Rectal smooth muscle tissue (tissue), 1 donor: ENCODE data around the gene PRIMPOL.

Experiments used
- H3K27ac ChIP-seq: one replicate; pipeline ENCODE4 v1.7.0; 2013; ENCODE audit warnings: low read depth, low read length, inconsistent platforms
- H3K27me3 ChIP-seq: one replicate; pipeline ENCODE4 v1.7.0; 2013; ENCODE audit warnings: low read length; ENCODE audit not compliant: control insufficient read depth, insufficient read depth
- H3K36me3 ChIP-seq: one replicate; pipeline ENCODE4 v1.7.0; 2013; ENCODE audit warnings: low read length; ENCODE audit not compliant: control insufficient read depth, insufficient read depth
- H3K4me1 ChIP-seq: one replicate; pipeline ENCODE4 v1.7.0; 2013; ENCODE audit warnings: low read length; ENCODE audit not compliant: control insufficient read depth, insufficient read depth
- H3K4me3 ChIP-seq: one replicate; pipeline ENCODE4 v1.7.0; 2013; ENCODE audit warnings: low read length
- H3K9ac ChIP-seq: one replicate; pipeline ENCODE4 v1.7.0; 2013; ENCODE audit warnings: low read length

The PRIMPOL gene

DNA sequence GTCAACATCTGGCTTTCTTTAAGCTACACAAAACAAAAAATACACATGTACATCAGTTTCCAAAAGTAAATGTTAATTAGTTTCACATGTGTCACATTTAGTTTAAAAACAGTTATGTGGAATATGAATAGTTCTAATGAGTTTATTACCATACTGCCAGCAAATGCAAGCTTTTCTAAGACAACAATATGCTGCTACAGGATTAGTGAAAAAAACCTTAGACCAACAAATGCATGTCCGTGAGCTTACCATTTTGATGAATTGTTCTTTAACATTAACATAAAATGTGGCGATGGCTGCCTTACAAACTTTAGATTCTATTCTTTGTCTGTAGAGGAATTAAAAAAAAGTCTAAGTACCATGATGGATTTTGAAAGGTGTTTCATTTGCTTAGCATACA is 52.6 kb downstream of the PRIMPOL start:
- Histone ChIP-seq H3K9ac (no peak overlapping the region), H3K27ac (no peak overlapping the region), H3K4me3 (no peak overlapping the region), H3K4me1 (no peaks in the 10 kb centered on the region), H3K36me3 (no peaks in the 10 kb centered on the region), H3K27me3 (no peaks in the 10 kb centered on the region)

DNA sequence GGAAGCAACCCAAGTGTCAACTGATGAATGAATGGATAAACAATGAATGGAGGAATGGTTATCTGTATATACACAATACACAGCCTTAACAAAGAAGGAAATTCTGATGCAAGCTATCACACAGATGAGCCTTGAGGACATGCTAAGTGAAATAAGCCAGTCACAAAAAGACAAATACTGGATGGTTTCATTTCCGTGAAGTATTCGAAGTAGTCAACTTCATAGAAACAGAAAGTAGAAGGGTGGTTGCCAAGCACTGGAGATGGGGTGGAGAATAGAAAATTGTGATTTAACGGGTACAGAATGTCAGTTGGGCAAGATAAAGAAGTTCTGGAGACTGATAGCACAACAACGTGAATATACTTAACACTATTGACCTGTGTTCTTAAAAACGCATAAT is 56.2 kb downstream of the PRIMPOL start:
- H3K9ac ChIP-seq, result no peak overlapping the region
- no peaks in the 10 kb centered on the region for H3K27me3 ChIP-seq
- H3K36me3 ChIP-seq, result no peaks in the 10 kb centered on the region
- no peak overlapping the region for H3K4me3 ChIP-seq
- no peak overlapping the region for H3K27ac ChIP-seq
- no peaks in the 10 kb centered on the region for H3K4me1 ChIP-seq

DNA sequence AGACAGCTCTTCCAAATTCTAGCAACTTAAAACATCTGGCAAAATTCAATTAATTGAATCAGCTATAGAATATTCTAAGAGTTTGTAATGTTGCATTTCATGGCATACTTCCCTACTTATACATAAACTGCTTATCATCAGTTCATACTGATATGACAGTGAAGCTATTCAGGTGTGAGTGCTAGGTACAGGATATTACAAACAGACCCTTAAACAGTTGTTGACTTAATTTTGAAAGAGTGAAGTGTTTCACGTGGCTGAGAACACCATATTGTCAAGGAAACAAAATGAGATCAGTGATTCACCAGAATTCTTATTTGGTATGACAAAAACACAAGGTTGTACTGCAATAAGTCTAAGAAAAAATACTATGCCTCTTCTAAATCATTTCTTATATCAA is 56.9 kb downstream of the PRIMPOL start:
- Histone ChIP-seq H3K4me3 (no peak overlapping the region), H3K4me1 (no peaks in the 10 kb centered on the region), H3K27me3 (no peaks in the 10 kb centered on the region), H3K9ac (no peak overlapping the region), H3K27ac (no peak overlapping the region), H3K36me3 (no peaks in the 10 kb centered on the region)

DNA sequence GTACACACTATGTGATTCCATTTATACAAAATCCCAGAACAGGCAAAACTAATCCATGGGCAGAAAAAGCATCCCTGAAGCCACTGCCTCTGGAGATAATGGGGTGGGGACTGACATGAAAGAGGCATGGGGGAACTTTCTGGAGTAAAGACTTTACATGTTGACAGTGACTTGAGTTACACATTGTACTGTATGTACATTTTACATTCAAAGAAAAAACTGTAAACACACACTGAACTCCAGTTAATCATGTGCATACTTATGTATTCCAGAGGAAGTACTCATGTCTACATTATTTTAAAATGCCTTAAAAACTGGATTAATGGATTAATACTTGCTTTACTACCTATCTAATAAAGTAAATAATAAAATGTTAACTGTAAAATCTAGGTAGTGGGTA is 62.8 kb downstream of the PRIMPOL start:
- no peaks in the 10 kb centered on the region for H3K4me1 ChIP-seq
- no peak overlapping the region for H3K4me3 ChIP-seq
- no peak overlapping the region for H3K27ac ChIP-seq
- H3K9ac ChIP-seq, result no peak overlapping the region
- no peaks in the 10 kb centered on the region for H3K36me3 ChIP-seq
- no peaks in the 10 kb centered on the region for H3K27me3 ChIP-seq

DNA sequence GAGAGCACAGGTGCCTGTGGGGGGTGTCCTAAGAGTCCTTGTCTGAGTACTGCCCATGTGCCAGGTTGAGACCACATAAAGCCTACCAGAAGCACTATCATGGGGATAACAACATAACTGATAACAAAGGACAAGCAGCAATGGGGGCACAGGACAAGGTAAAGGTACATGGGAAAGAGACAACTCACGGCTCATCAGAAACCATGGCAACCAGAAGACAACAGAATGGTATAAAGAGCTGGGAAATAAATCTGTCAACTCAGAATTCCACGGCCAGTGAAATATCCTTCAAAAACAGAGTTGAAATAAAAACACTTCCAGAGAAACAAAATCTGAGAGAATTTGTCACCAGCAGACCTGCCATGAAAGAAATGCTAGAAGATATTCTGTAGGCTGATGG is 64.3 kb downstream of the PRIMPOL start:
- Histone ChIP-seq H3K9ac (no peak overlapping the region), H3K27me3 (no peaks in the 10 kb centered on the region), H3K4me1 (no peaks in the 10 kb centered on the region), H3K27ac (no peak overlapping the region), H3K36me3 (no peaks in the 10 kb centered on the region), H3K4me3 (no peak overlapping the region)

DNA sequence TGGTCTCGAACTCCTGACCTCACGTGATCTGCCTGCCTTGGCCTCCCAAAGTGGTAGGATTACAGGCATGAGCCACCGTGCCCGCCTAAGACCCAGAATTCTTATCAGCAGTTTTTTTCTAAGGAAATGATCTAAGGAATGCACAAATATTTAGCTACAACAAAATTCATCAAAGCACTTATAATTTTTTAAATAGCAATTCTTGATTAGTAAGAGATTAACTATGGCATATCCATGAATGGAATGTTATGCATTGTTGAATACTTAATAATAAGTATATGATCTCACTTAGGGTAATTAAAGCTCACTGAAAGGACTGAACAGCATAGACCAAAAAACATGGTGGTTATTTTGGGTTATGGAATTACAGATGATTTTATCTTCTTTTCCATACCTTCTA is 66.0 kb downstream of the PRIMPOL start:
- Histone ChIP-seq H3K9ac (no peak overlapping the region), H3K27me3 (no peaks in the 10 kb centered on the region), H3K4me1 (no peaks in the 10 kb centered on the region), H3K27ac (no peak overlapping the region), H3K4me3 (no peak overlapping the region), H3K36me3 (no peaks in the 10 kb centered on the region)

DNA sequence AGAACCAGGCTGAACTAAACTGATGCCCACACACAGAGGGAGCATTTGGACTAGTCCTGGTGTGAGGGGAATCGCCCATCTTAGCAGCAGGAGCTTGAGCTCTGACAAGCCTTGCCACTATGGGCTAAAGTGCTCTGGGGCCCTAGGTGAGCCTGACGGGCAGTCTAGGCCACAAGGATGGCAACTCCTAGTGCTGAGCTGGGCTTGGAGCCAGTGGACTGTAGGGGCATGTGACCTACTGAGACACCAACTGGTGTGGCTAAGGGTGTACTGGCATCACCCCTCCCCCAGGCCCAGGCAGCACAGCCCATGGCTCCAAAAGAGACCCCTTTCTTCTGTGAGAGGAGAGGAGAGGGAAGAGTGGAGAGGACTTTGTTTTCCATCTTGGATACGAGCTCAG is 69.9 kb downstream of the PRIMPOL start:
- H3K4me1 ChIP-seq, result no peaks in the 10 kb centered on the region
- no peaks in the 10 kb centered on the region for H3K27me3 ChIP-seq
- no peak overlapping the region for H3K9ac ChIP-seq
- H3K36me3 ChIP-seq, result no peaks in the 10 kb centered on the region
- no peak overlapping the region for H3K4me3 ChIP-seq
- H3K27ac ChIP-seq, result no peak overlapping the region

DNA sequence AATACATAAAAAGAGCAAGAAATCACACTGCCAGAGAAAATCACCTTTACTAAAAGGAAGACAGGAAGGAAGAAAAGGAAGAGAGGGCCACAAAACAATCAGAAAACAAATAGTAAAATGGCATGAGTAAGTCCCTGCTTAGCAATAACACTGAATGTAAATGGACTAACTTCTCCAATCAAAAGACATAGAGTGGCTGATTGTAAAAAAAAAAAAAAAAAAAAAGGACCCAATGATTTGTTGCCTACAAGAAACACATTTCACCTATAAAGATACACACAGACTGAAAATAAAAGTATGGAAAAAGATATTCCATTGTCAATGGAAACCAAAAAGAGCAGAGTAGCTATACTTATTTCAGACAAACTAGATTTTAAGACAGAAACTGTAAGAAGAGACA is 71.7 kb downstream of the PRIMPOL start:
- Histone ChIP-seq H3K36me3 (no peaks in the 10 kb centered on the region), H3K9ac (no peak overlapping the region), H3K4me3 (no peak overlapping the region), H3K27me3 (no peaks in the 10 kb centered on the region), H3K27ac (no peak overlapping the region), H3K4me1 (no peaks in the 10 kb centered on the region)

DNA sequence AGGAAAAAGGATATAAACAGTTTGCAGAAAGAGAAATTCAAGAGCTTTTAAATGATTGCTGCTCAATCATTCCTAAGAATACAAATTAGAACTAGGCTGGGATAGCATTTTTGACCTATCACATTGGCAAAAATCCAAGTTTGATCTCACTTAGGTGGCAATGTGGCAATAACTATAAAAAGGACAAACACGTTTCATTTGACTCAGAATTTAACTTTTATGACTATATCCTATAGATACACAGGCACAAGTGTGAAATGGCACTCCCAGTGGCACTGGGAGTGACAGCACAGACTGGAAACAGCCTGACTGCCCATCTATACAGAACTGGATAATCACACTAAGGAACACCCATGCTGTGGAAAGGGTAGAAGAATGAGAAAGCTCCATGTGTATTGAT is 73.3 kb downstream of the PRIMPOL start:
- H3K27me3 ChIP-seq, result no peaks in the 10 kb centered on the region
- no peaks in the 10 kb centered on the region for H3K36me3 ChIP-seq
- no peaks in the 10 kb centered on the region for H3K4me1 ChIP-seq
- no peak overlapping the region for H3K9ac ChIP-seq
- no peak overlapping the region for H3K4me3 ChIP-seq
- no peak overlapping the region for H3K27ac ChIP-seq

DNA sequence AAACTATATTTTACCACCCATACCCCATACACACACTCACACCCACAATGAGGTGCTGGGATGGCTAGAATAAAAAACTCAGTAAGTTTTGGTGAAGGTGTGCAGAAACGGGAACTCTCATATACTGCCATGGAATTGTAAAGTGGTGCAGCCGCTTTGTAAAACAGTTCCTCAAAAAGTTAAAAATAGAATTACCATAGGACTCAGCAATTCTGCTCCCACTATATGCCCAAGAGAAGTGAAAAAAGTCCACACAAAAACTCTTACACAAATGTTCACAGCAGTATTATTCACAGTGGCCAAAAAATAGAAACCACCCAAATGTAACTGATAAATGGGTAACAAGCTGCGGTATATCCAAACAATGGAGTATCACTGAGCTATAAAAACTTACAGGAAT is 77.9 kb downstream of the PRIMPOL start:
- Histone ChIP-seq H3K9ac (no peak overlapping the region), H3K4me3 (no peak overlapping the region), H3K27ac (no peak overlapping the region), H3K36me3 (no peaks in the 10 kb centered on the region), H3K4me1 (no peaks in the 10 kb centered on the region), H3K27me3 (no peaks in the 10 kb centered on the region)

DNA sequence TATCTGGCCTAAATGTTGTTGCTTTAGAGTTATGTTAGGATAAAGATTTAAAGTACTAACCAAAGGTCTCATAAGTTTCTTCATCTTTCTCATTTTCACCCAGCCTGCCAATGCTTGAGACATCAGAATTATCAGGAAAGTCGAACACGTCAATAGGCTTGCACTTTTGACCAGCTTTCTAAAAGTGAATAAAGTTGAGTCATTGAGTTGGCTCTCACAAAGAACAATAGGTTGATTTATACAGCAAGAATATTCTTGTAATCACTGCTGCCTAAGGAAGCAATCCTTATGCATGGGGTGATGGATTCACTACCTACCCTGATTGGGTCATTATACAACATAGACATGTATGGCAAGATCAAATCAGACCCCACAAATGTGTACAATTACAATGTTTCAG is 79.3 kb downstream of the PRIMPOL start:
- no peak overlapping the region for H3K4me3 ChIP-seq
- H3K9ac ChIP-seq, result no peak overlapping the region
- H3K27ac ChIP-seq, result no peak overlapping the region
- H3K36me3 ChIP-seq, result no peaks in the 10 kb centered on the region
- peaks cover 7% of the 10 kb centered on the region for H3K4me1 ChIP-seq
- H3K27me3 ChIP-seq, result no peaks in the 10 kb centered on the region

DNA sequence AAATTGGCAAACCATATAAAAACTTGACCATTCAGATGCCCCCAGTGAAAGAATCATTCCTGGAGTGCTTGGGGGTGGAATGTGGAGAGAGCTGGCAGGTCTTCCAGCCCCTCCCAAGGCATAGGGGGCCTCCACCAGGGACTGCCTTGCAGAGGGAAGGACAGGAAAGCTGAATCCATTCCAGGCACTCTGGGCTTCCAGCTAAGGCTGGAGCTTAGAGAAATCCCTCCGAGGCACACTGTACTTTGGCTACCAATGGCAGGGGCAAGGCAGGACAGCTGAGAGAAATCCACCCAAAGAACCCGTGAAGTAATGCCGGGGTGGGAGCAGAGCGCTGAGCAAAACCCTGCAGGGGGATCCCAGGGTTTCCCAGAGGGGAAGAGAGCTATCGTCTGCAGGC is 80.4 kb downstream of the PRIMPOL start:
- H3K36me3 ChIP-seq, result no peaks in the 10 kb centered on the region
- no peak overlapping the region for H3K4me3 ChIP-seq
- no peak overlapping the region for H3K27ac ChIP-seq
- no peaks in the 10 kb centered on the region for H3K27me3 ChIP-seq
- peaks cover 7% of the 10 kb centered on the region for H3K4me1 ChIP-seq
- no peak overlapping the region for H3K9ac ChIP-seq

DNA sequence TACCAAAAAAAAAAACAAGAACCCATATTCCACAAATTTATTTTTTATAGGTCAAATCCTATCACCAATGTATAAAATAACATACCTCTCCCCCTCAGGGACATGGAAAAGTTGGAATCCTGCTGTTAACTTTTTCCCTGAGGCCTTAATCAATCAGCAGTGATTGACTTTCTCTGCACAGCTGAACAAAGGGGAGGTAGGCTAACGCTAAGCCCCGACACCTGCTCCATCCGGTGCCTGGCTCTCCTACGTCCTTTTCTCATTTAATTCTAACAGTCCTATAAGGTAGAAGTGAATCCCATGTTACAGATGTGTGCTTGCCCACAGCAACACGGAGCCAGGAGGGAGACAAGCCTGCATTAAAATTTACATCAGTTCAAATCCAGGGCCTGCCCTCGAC is 81.5 kb downstream of the PRIMPOL start:
- Histone ChIP-seq H3K4me3 (no peak overlapping the region), H3K4me1 (peaks cover 7% of the 10 kb centered on the region), H3K27me3 (no peaks in the 10 kb centered on the region), H3K9ac (no peak overlapping the region), H3K27ac (no peak overlapping the region), H3K36me3 (no peaks in the 10 kb centered on the region)

DNA sequence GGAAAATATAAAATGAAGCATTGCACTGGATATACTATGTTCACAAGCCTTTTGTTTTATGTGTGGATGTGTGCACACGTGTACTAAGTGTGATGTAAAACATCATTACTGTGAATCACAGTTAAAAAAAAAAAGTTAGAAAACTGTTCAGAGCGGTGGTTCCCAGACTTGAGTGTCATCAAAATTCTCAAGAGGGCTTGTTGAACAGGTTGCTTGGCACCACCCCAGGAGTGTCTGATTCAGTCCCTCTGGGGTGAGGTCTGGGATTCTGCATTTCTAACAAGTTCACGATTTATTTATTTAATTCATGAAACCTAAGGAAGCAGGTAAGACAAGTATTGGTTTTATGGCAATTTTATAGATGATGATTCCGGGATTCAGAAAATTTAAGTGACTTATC is 82.6 kb downstream of the PRIMPOL start:
- Histone ChIP-seq H3K27ac (no peak overlapping the region), H3K4me1 (peaks cover 7% of the 10 kb centered on the region), H3K4me3 (no peak overlapping the region), H3K36me3 (no peaks in the 10 kb centered on the region), H3K9ac (no peak overlapping the region), H3K27me3 (no peaks in the 10 kb centered on the region)
